Peyer's patch (tissue), 4 donors: Measurements from ENCODE around the gene DRD5.

Experiments used
- POLR2A ChIP-seq, 2 donors: fragments of 450-650 bp; IDR thresholded peaks; one replicate each; pipeline ENCODE4 v1.5.1; 2017; ENCODE audit warnings: antibody characterized with exemption in 2 of 2, mild to moderate bottlenecking in 2 of 2, moderate library complexity in 2 of 2
- TF ChIP-seq, protein P1 (sequence below), 6 experiments: fragments of 450-650 bp in 4 of 6; fragments of 200-600 bp in 2 of 6; sonication (generic) in 1 of 6; IDR thresholded peaks; one replicate each; pipeline ENCODE4 v1.5.1; 2017 to 2019; ENCODE audit warnings: antibody characterized with exemption in 6 of 6, mild to moderate bottlenecking in 3 of 6, moderate library complexity in 1 of 6

- TF ChIP-seq, protein P1, sequence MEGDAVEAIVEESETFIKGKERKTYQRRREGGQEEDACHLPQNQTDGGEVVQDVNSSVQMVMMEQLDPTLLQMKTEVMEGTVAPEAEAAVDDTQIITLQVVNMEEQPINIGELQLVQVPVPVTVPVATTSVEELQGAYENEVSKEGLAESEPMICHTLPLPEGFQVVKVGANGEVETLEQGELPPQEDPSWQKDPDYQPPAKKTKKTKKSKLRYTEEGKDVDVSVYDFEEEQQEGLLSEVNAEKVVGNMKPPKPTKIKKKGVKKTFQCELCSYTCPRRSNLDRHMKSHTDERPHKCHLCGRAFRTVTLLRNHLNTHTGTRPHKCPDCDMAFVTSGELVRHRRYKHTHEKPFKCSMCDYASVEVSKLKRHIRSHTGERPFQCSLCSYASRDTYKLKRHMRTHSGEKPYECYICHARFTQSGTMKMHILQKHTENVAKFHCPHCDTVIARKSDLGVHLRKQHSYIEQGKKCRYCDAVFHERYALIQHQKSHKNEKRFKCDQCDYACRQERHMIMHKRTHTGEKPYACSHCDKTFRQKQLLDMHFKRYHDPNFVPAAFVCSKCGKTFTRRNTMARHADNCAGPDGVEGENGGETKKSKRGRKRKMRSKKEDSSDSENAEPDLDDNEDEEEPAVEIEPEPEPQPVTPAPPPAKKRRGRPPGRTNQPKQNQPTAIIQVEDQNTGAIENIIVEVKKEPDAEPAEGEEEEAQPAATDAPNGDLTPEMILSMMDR (IDR thresholded peaks at IDR 0.05), result no peak
- no peak for TF ChIP-seq POLR2A (IDR thresholded peaks at IDR 0.05)
These were observed 45.9 kb upstream of the DRD5 start for GRCh38 chr4:9735515-9735914.
